Small intestine (tissue), 7 donors: ENCODE data around the gene PLA2G4F. TPM values are rescaled to one million over a fixed set of nuclear protein-coding genes. Genes with fewer than 3 reads are reported as not detected.

Source experiments
- DNase-seq, 2 donors: peaks; one replicate each; pipeline versions ENCODE4 v3.0.0 to v3.0.0-alpha.2; 2013
- FAIRE-seq: peaks from 2 replicates; lab custom pipeline; 2012; peaks lifted over from hg19 to GRCh38; lab: Jason Lieb, UNC
- H3K27ac ChIP-seq, 3 donors: one replicate each; pipeline ENCODE4 v1.5.1; 2013; ENCODE audit warnings: low read length in 2 of 3, mild to moderate bottlenecking in 2 of 3, control low read depth in 1 of 3, inconsistent platforms in 1 of 3, low read depth in 1 of 3, moderate library complexity in 1 of 3
- H3K27me3 ChIP-seq, 3 donors: one replicate each; pipeline ENCODE4 v1.6.1; 2013; ENCODE audit warnings: low read length in 3 of 3, inconsistent platforms in 1 of 3; ENCODE audit not compliant: control insufficient read depth in 3 of 3, insufficient read depth in 3 of 3
- H3K36me3 ChIP-seq, 3 donors: one replicate each; pipeline ENCODE4 v1.6.1; 2013; ENCODE audit warnings: low read length in 3 of 3, inconsistent platforms in 1 of 3, low read depth in 1 of 3, mild to moderate bottlenecking in 1 of 3, moderate library complexity in 1 of 3; ENCODE audit not compliant: control insufficient read depth in 3 of 3, insufficient read depth in 2 of 3
- H3K4me1 ChIP-seq, 3 donors: one replicate each; pipeline ENCODE4 v1.6.1; 2013; ENCODE audit warnings: low read length in 2 of 3, inconsistent platforms in 1 of 3, low read depth in 1 of 3, mild to moderate bottlenecking in 1 of 3, moderate library complexity in 1 of 3; ENCODE audit not compliant: control insufficient read depth in 3 of 3, insufficient read depth in 2 of 3
- H3K4me3 ChIP-seq, 3 donors: one replicate each; pipeline ENCODE4 v1.5.1; 2013; ENCODE audit warnings: low read length in 3 of 3, control low read depth in 1 of 3, inconsistent platforms in 1 of 3, low read depth in 1 of 3, mild to moderate bottlenecking in 1 of 3, moderate library complexity in 1 of 3
- H3K9me3 ChIP-seq, 2 donors: one replicate each; pipeline ENCODE4 v1.6.1; 2013; ENCODE audit warnings: low read depth in 1 of 2, low read length in 1 of 2; ENCODE audit not compliant: control insufficient read depth in 2 of 2, insufficient read depth in 1 of 2
- WGBS, 3 donors: extraction: QIAGEN DNeasy Blood & Tissue Kit; methylation state at CpG; one replicate each; pipeline ENCODE4 v1.1.7; 2013; 5-methylcytosine and 5-hydroxymethylcytosine counted together
- polyA plus RNA-seq, 4 donors: library from polyadenylated mRNA; stranded (reverse) in 3 of 4; unstranded in 1 of 4; fragments of 200-250 nt in 3 of 4; fragments of 120-200 nt in 1 of 4; gene quantifications; one replicate each; pipeline versions ENCODE4 v1.2.1 to v1.2.3, GENCODE V29; 2013
- donor health status: healthy with polysubstance abuse.
- donor health status: control.
- donor health status: control.
- donor health status: Bipolar disorder and iron deficiency.
- donor health status: healthy.

Gene PLA2G4F
- polyA plus RNA-seq, 4 donors, result 3.2 to 27.5 (median 11.0) TPM

DNA sequence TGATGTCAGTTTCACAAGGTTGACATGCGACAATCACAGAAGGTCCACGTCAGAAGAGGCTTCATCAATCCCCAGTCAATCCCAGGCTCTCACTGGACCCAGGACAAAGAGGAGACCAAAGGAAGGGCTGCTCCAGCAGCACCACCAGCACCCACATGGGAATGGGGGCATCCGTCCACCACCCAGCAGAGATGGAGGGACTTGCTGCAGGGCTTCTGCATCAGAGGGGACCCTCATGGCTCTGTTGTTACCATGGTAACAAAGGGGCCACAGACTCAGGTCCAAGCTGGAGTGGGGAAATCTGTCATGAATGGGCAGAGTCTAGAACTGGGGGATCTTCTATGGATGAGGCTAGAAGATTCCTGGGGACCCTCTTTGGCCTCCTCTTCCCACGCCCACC is 13.1 kb downstream of the PLA2G4F start:
- no peaks in the 10 kb centered on the region for H3K27me3 ChIP-seq
- H3K4me1 ChIP-seq, result peaks cover 0 to 5% (median 3%) of the 10 kb centered on the region in 3 donors
- no peak overlapping the region for H3K4me3 ChIP-seq
- DNase-seq, result no peak
- no peak overlapping the region for H3K27ac ChIP-seq
- no peak for FAIRE-seq
- peaks cover 0 to 25% of the 10 kb centered on the region in 2 donors for H3K9me3 ChIP-seq
- WGBS, 3 donors, result 89 to 95% (median 91%) methylated on average over 4 of the region's 4 CpGs
- peaks cover 0 to 2% (median 0%) of the 10 kb centered on the region in 3 donors for H3K36me3 ChIP-seq

DNA sequence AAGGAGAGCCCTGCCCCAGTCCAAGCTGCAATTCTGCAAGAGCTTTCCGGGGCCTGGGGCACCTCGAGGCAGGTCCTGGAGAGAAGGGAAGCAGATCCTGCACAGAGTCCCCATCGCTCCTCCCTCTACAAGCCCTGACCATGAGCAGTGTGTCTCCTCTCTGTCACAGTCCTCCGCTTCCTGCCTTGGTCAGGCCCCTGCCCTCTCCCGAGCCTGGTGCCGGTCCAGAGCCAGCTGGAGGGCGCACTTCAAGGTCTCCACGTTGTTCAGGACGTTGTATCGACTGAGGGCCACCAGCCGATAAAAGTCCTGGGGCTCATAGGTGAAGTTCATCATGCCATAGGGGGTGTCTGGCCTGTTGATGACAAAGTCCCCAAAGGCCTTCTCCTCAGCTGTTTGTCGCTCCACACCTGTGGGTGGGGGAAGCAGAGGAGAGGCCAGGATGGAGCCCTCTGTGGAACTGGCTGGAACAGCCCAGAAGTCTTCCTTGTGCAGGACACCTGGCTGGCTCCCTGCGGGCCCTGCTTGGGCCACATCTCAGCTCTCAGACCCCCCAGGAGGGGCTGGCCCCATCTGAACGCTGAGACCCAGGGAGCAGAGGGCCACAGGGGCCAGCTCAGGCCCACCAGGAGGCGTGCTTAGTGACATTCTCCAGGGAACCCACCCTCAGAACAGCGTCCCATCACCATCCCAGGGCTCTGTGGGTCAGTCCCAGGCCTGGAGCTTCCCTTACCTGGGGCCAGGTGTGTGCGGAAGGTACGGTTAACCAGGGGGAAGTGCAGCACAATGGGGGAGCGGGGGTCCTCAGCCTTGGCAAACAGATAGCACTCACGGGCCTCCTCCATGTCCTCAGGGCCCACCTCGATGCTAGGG is 14.4 kb downstream of the PLA2G4F start:
- DNase-seq, result no peak
- FAIRE-seq, result no peak
- H3K4me3 ChIP-seq, result no peak overlapping the region
- peaks cover 0 to 5% (median 3%) of the 10 kb centered on the region in 3 donors for H3K4me1 ChIP-seq
- H3K36me3 ChIP-seq, result peaks cover 0 to 2% (median 0%) of the 10 kb centered on the region in 3 donors
- no peak overlapping the region for H3K27ac ChIP-seq
- WGBS, 3 donors, result 78 to 82% (median 80%) methylated on average over 21 of the region's 21 CpGs
- no peaks in the 10 kb centered on the region for H3K27me3 ChIP-seq
- H3K9me3 ChIP-seq, result peaks cover 4 to 38% of the 10 kb centered on the region in 2 donors

DNA sequence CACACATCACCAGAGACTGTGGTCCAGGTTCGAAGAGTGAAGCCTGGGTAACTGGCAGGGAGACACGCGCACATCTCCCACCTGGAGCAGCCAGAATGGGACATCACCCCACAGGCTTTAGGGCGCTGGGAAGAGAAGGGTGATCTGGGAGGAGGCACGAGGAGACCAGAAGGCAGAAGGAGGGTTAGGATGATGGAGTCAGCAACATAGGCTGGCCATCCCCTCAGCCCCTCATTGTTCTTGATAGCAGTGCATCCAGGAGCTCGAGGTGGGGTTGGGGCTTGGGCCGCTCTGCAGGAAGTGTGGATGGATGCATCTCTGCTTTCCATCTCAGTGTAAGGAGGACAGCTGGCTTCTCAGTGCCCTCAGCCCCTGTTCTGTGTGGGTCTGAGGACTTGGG is 15.2 kb downstream of the PLA2G4F start:
- H3K27ac ChIP-seq, result no peak overlapping the region
- no peaks in the 10 kb centered on the region for H3K27me3 ChIP-seq
- H3K4me1 ChIP-seq, result peaks cover 0 to 5% (median 3%) of the 10 kb centered on the region in 3 donors
- H3K36me3 ChIP-seq, result peaks cover 0 to 2% (median 0%) of the 10 kb centered on the region in 3 donors
- H3K9me3 ChIP-seq, result peaks cover 4 to 45% of the 10 kb centered on the region in 2 donors
- no peak overlapping the region for H3K4me3 ChIP-seq
- no peak for DNase-seq
- WGBS, 3 donors, result 86 to 95% (median 93%) methylated on average over 7 of the region's 7 CpGs
- no peak for FAIRE-seq

DNA sequence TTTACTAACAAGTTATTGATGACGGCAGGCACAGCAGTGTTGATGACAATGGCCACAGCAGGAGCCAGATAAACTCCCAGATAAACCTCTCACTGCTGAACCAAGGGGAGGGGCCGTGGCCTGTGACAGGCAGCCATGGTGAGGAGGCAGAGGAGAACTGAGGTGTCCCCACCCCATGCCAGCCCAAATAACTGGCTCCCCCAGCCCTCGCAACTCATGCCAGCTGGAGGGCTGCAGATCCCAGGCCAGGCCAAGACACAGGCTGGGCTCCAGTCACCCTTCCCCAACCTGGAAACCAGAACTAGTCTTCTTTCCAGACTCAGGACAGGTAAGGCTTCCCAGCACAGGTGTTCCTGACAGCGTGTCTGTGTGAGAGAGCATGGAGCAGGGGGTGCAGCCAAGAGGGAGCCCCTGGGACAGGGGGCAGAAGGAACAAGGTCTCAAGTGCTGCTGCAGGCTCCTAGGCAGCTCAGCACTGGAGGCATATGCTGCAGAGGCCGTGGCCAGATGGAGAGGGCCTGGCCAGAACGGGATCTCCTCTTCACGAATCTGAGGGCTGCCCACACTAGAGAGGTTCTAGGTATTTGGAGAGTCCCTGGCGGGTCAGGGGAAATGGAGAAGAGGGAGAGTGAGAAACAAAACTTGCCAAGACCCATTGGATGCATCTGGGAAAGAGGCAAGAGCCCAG is 15.9 kb downstream of the PLA2G4F start:
- Histone ChIP-seq H3K4me3 (no peak overlapping the region), H3K36me3 (peaks cover 0 to 2% (median 0%) of the 10 kb centered on the region in 3 donors), H3K9me3 (peaks cover 4 to 45% of the 10 kb centered on the region in 2 donors), H3K27me3 (no peaks in the 10 kb centered on the region), H3K27ac (peak overlapping the region in 1 of 3 donors; percentile 87), H3K4me1 (peaks cover 0 to 5% (median 3%) of the 10 kb centered on the region in 3 donors)
- peak in 1 of 2 donors; percentile 28 for DNase-seq
- WGBS, 3 donors, result 78 to 81% (median 81%) methylated on average over 8 of the region's 8 CpGs
- no peak for FAIRE-seq

DNA sequence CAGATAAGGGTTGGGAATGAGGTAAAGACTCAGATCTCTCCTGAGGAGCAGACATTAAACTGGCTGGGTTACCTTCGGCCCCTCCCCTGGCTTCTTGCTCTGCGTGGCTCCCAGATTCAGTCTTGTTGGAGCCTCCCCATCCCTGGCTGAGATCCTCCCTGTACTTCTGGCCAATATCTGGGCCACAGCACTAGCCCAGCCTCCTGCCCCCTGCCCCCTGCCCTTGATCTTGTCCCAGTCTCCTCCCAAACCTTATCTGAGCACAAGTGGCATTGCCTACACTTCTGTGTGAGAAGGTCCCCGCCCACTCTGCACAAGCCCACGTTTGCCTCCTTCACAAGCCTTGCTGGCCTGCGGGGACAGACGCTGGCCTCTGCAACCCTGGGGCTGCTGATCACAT is 16.8 kb downstream of the PLA2G4F start:
- Histone ChIP-seq H3K4me3 (no peak overlapping the region), H3K27me3 (no peaks in the 10 kb centered on the region), H3K4me1 (peaks cover 0 to 5% (median 3%) of the 10 kb centered on the region in 3 donors), H3K27ac (peak overlapping the region; percentile 54 to 87 (median 84)), H3K36me3 (peaks cover 0 to 2% (median 0%) of the 10 kb centered on the region in 3 donors), H3K9me3 (peaks cover 4 to 45% of the 10 kb centered on the region in 2 donors)
- WGBS, 3 donors, result 40 to 69% (median 44%) methylated on average over 6 of the region's 6 CpGs
- FAIRE-seq (no peak), DNase-seq (peak in 1 of 2 donors; percentile 71)

DNA sequence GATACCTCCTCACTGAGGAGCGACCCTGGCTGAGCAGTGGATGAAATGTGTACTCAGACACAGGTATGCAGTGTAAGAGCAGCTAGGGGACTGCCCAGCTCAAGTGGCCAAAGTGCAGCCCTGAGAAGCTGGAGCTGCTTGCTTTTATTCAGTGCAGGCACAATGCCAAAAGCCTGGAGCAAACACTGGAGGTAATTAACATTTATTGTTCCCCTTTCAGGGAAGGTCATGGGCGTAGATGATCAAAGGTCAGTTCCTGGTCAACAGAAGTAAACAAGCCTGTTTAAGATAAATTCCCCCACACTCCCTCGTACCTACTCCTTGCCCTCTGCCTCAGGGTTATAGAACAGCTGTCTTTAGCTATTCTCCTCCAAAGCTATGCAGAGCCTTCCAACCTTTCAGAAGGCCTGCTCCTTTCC is 17.5 kb downstream of the PLA2G4F start:
- WGBS, 3 donors, result 11 to 48% (median 27%) methylated on average over 3 of the region's 3 CpGs

DNA sequence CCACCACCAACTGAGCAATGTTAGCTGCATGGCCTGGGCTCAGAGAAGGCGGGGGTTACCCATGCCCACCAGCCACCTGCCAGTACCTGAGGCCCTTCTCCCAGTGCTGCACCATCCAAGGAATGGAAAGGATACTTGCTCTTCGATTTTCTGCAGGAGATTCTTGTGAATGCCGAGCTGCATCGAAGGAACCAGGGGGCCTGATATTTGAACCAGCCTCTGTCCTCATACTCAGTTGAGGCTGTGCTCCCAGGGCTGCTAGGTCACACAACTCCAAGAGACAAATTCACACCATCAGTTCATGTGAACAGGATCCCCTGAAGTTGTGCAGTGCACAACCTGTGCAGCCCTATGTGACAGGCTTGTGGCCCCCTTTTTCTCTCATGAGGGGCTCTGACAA is 18.0 kb downstream of the PLA2G4F start:
- peaks cover 4 to 45% of the 10 kb centered on the region in 2 donors for H3K9me3 ChIP-seq
- WGBS, 3 donors, result 86 to 92% (median 92%) methylated on average over 4 of the region's 4 CpGs
- no peak overlapping the region for H3K27ac ChIP-seq
- H3K36me3 ChIP-seq, result peaks cover 0 to 2% (median 0%) of the 10 kb centered on the region in 3 donors
- DNase-seq (no peak), FAIRE-seq (no peak)
- H3K4me3 ChIP-seq, result no peak overlapping the region
- H3K4me1 ChIP-seq, result peaks cover 0 to 5% (median 3%) of the 10 kb centered on the region in 3 donors
- H3K27me3 ChIP-seq, result no peaks in the 10 kb centered on the region

More for the DNA sequence above, 17.5 kb downstream of the PLA2G4F start:
- Histone ChIP-seq H3K4me1 (peaks cover 0 to 5% (median 3%) of the 10 kb centered on the region in 3 donors), H3K9me3 (peaks cover 4 to 45% of the 10 kb centered on the region in 2 donors), H3K36me3 (peaks cover 0 to 2% (median 0%) of the 10 kb centered on the region in 3 donors), H3K27me3 (no peaks in the 10 kb centered on the region), H3K4me3 (no peak overlapping the region), H3K27ac (peak overlapping the region; percentile 54 to 87 (median 84))
- FAIRE-seq, result no peak
- DNase-seq, result peak; percentile 80 to 99
